Heart right ventricle (tissue), 16 donors: ENCODE data around the gene NT5C2. TPM values are rescaled to one million over a fixed set of nuclear protein-coding genes. Genes with fewer than 3 reads are reported as not detected.

Experiments
- ATAC-seq, 8 donors: fragments of 200-7000 bp; cut with Tn5 transposase; one replicate each; pipeline ENCODE4 v1.9.1; 2020; ENCODE audit warnings: mild to moderate bottlenecking in 8 of 8, moderate library complexity in 8 of 8, moderate number of reproducible peaks in 1 of 8
- DNase-seq, 2 donors: peaks; one replicate each; pipeline ENCODE4 v3.0.0-alpha.2; 2020
- H3K27ac ChIP-seq, 10 donors: fragments of 200-600 bp; sonication (generic) in 2 of 10; one replicate each; pipeline versions ENCODE4 v1.5.0 to v1.8.0; 2020 to 2022; ENCODE audit warnings: mild to moderate bottlenecking in 3 of 10
- H3K27me3 ChIP-seq, 7 donors: fragments of 200-600 bp; one replicate each; pipeline ENCODE4 v1.8.0; 2021 to 2022; ENCODE audit warnings: mild to moderate bottlenecking in 2 of 7
- H3K36me3 ChIP-seq, 9 donors: fragments of 200-600 bp; sonication (generic) in 1 of 9; one replicate each; pipeline versions ENCODE4 v1.5.0 to v1.8.0; 2020 to 2022; ENCODE audit warnings: mild to moderate bottlenecking in 2 of 9
- H3K4me1 ChIP-seq, 9 donors: fragments of 200-600 bp; sonication (generic) in 1 of 9; one replicate each; pipeline versions ENCODE4 v1.5.0 to v1.8.0; 2020 to 2022; ENCODE audit warnings: mild to moderate bottlenecking in 4 of 9
- H3K4me3 ChIP-seq, 10 donors: fragments of 200-600 bp; sonication (generic) in 2 of 10; one replicate each; pipeline versions ENCODE4 v1.5.0 to v1.8.0; 2020 to 2022; ENCODE audit warnings: mild to moderate bottlenecking in 7 of 10, moderate library complexity in 2 of 10
- H3K9me3 ChIP-seq, 11 donors: fragments of 200-600 bp in 10 of 11; sonication (generic) in 2 of 11; one replicate each; pipeline versions ENCODE4 v1.5.0 to v1.8.0; 2013 to 2022; ENCODE audit warnings: mild to moderate bottlenecking in 2 of 11, control low read depth in 1 of 11, moderate library complexity in 1 of 11
- CTCF ChIP-seq, 9 donors: fragments of 200-600 bp; sonication (generic) in 2 of 9; IDR thresholded peaks; one replicate each; pipeline versions ENCODE4 v1.5.0 to v1.8.0; 2021 to 2022; ENCODE audit warnings: antibody characterized with exemption in 9 of 9, mild to moderate bottlenecking in 5 of 9, moderate library complexity in 1 of 9
- WGBS, 2 donors: extraction: QIAGEN DNeasy Blood & Tissue Kit; methylation state at CpG; one replicate each; pipeline ENCODE4 v1.1.7; 2013; ENCODE audit warnings: inconsistent platforms in 1 of 2; 5-methylcytosine and 5-hydroxymethylcytosine counted together
- intact Hi-C, 10 donors: fragments of 100-400 bp; cut with DNase I; formaldehyde crosslinking; loops; one replicate each; pipeline versions ENCODE4 v1.11.1 to v1.14.2; 2022
- polyA plus RNA-seq, 2 donors: library from polyadenylated mRNA; stranded (reverse); fragments of 200-250 nt; gene quantifications; one replicate each; pipeline ENCODE4 v1.2.3, GENCODE V29; 2013
- total RNA-seq, 10 donors: library from RNA; stranded (reverse); fragmentation: NEBNext Ultra II Directional in 3 of 10; extraction: Animal tissue kit (Norgen Biotek cat#: 25700) in 3 of 10; gene quantifications; one replicate each; pipeline versions ENCODE4 v1.2.1 to v1.2.4, GENCODE V29; 2021 to 2023
- donor health status: Arrhythmogenic right ventricular cardiomyopathy.
- donor health status: ischemic (EF 13 %, LVEDD 7.1; RV severe dilation, severe dysfunction).
- donor health status: healthy with polysubstance abuse.
- donor health status: DM: no; HTN: yes; CAD: no.
- donor health status: DM: no; HTN: no; CAD: no.
- donor health status: ischemic (EF 25% LVEDD 6.9; RV normal size, moderate dysfunction).
- donor health status: ischemic (EF 25% LVEDD 5.7; RV mildly dilated, moderate dysfunction).
- donor health status: healthy.
- donor health status: DM: yes; HTN: yes; CAD: no.
- donor health status: Ischemic cardiomyopathy.
- donor health status: ischemic (EF 35%, LVEDD 5.7; RV mildly dilated, moderate dysfunction).
- donor health status: nonischemic (EF 11% LVEDD 7.7; RV severe dilation, severe dysfunction).
- donor health status: DM: yes; HTN: yes; CAD: no.
- donor health status: PGD.
- donor health status: ischemic (EF 29% LVEDD 5.4; RV normal size, mild dysfunction).
- donor health status: nonischemic (EF 23%, LVEDD 6.1; RV moderate dilation, normal function).

Gene NT5C2
- total and polyA plus RNA-seq, 12 donors = 23.9 to 88.2 (median 53.5) TPM

- intact Hi-C loops = loop anchor here in 4 of 10 donors (5.0 to 10.0 kb wide), 2 partner anchors 161 to 164 kb away; partner anchors contain the start of gene RPEL1 (in 4 of the 4)
- peak in 1 of 8 donors; percentile 8 for ATAC-seq
- H3K27ac ChIP-seq = no peak overlapping the region
Observed at GRCh38 chr10:103083266-103083976, 109.7 kb downstream of the NT5C2 start.

GRCh38 chr10:103082683-103083082 lies 110.4 kb downstream of the NT5C2 start:
- no peak overlapping the region for H3K4me3 ChIP-seq
- 100% methylated on average over 1 of the region's 1 CpG for WGBS, 2 donors
- no peak for TF ChIP-seq CTCF (IDR thresholded peaks at IDR 0.05)
- intact Hi-C loops = loop anchor here in 4 of 10 donors (5.0 to 10.0 kb wide), 2 partner anchors 162 to 165 kb away; partner anchors contain the start of gene RPEL1 (in 4 of the 4)
- H3K27ac ChIP-seq = no peak overlapping the region
- H3K36me3 ChIP-seq = peaks cover 0 to 83% (median 32%) of the 10 kb centered on the region in 9 donors
- no peak for ATAC-seq
- no peaks in the 10 kb centered on the region for H3K9me3 ChIP-seq
- H3K27me3 ChIP-seq = no peaks in the 10 kb centered on the region
- DNase-seq = no peak
- no peaks in the 10 kb centered on the region for H3K4me1 ChIP-seq

More at GRCh38 chr10:103083266-103083976, 109.7 kb downstream of the NT5C2 start:
- DNase-seq = no peak
- WGBS, 2 donors = 97 to 98% methylated on average over 7 of the region's 7 CpGs
- no peak for TF ChIP-seq CTCF (IDR thresholded peaks at IDR 0.05)
- Histone ChIP-seq H3K27me3 (no peaks in the 10 kb centered on the region), H3K4me1 (no peaks in the 10 kb centered on the region), H3K4me3 (no peak overlapping the region), H3K36me3 (peaks cover 0 to 83% (median 33%) of the 10 kb centered on the region in 9 donors), H3K9me3 (no peaks in the 10 kb centered on the region)

GRCh38 chr10:103080891-103081581 lies 112.0 kb downstream of the NT5C2 start:
- no peak overlapping the region for H3K4me3 ChIP-seq
- WGBS, 2 donors = 95 to 96% methylated on average over 4 of the region's 4 CpGs
- DNase-seq (no peak), ATAC-seq (peak in 1 of 8 donors; percentile 53)
- no peak overlapping the region for H3K27ac ChIP-seq
- peaks cover 0 to 83% (median 36%) of the 10 kb centered on the region in 9 donors for H3K36me3 ChIP-seq
- TF ChIP-seq CTCF (IDR thresholded peaks at IDR 0.05) = no peak
- no peaks in the 10 kb centered on the region for H3K9me3 ChIP-seq
- intact Hi-C loops = loop anchor here in 4 of 10 donors (5.0 to 10.0 kb wide), 2 partner anchors 164 to 166 kb away; partner anchors contain the start of gene RPEL1 (in 4 of the 4)
- H3K27me3 ChIP-seq = no peaks in the 10 kb centered on the region
- no peaks in the 10 kb centered on the region for H3K4me1 ChIP-seq

- no peaks in the 10 kb centered on the region for H3K27me3 ChIP-seq
- intact Hi-C loops = loop anchor here in 6 of 10 donors (5.0 to 10.0 kb wide), 4 partner anchors 165 to 355 kb away; partner anchors contain the start of genes RPEL1 (in 5 of the 6) and CYP17A1 (in 3 of the 6)
- H3K4me1 ChIP-seq = no peaks in the 10 kb centered on the region
- WGBS, 2 donors = 85 to 90% methylated on average over 11 of the region's 11 CpGs
- H3K4me3 ChIP-seq = no peak overlapping the region
- H3K36me3 ChIP-seq = peaks cover 0 to 82% (median 27%) of the 10 kb centered on the region in 9 donors
- no peaks in the 10 kb centered on the region for H3K9me3 ChIP-seq
- ATAC-seq (no peak), DNase-seq (no peak)
- H3K27ac ChIP-seq = no peak overlapping the region
- no peak for TF ChIP-seq CTCF (IDR thresholded peaks at IDR 0.05)
Observed at GRCh38 chr10:103079946-103080345, 113.1 kb downstream of the NT5C2 start.
